GM19372 (cell line): ENCODE results near the gene FAM114A2.

Experiments
- ATAC-seq: cut with Tn5 transposase; IDR thresholded peaks from one replicate; pipeline ENCODE4 v1.9.1; 2021; ENCODE audit warnings: mild to moderate bottlenecking, low read depth, moderate library complexity; ENCODE audit not compliant: unreplicated experiment

The FAM114A2 gene

GRCh38 chr5:153991168-153991567, 47.5 kb downstream of the FAM114A2 start:
- ATAC-seq, result no peak

- no peak for ATAC-seq
Measured at GRCh38 chr5:153988510-153988909, 50.2 kb downstream of the FAM114A2 start.

GRCh38 chr5:153987301-153987700, 51.4 kb downstream of the FAM114A2 start:
- no peak for ATAC-seq

- no peak for ATAC-seq
Measured at GRCh38 chr5:153985498-153985897, 53.2 kb downstream of the FAM114A2 start.

- no peak for ATAC-seq
Measured at GRCh38 chr5:153983885-153984284, 54.8 kb downstream of the FAM114A2 start.

GRCh38 chr5:153981905-153982605, 56.7 kb downstream of the FAM114A2 start:
- no peak for ATAC-seq

- no peak for ATAC-seq
Measured at GRCh38 chr5:153979028-153979783, 59.5 kb downstream of the FAM114A2 start.

GRCh38 chr5:153974813-153975163, 63.9 kb downstream of the FAM114A2 start:
- peak; percentile 16 for ATAC-seq

GRCh38 chr5:153974131-153974812, 64.4 kb downstream of the FAM114A2 start:
- ATAC-seq, result peak; percentile 51

- no peak for ATAC-seq
Measured at GRCh38 chr5:153972240-153972639, 66.5 kb downstream of the FAM114A2 start.

- ATAC-seq, result no peak
Measured at GRCh38 chr5:153970496-153970895, 68.2 kb downstream of the FAM114A2 start.

- no peak for ATAC-seq
Measured at GRCh38 chr5:153969563-153969895, 69.2 kb downstream of the FAM114A2 start.

- ATAC-seq, result no peak
Measured at GRCh38 chr5:153968761-153969562, 69.7 kb downstream of the FAM114A2 start.

GRCh38 chr5:153964880-153965645, 73.6 kb downstream of the FAM114A2 start:
- ATAC-seq, result peak; percentile 80

- no peak for ATAC-seq
Measured at GRCh38 chr5:153964191-153964879, 74.4 kb downstream of the FAM114A2 start.

- no peak for ATAC-seq
Measured at GRCh38 chr5:153960269-153961215, 78.2 kb downstream of the FAM114A2 start.

- no peak for ATAC-seq
Measured at GRCh38 chr5:153959134-153959957, 79.4 kb downstream of the FAM114A2 start.

GRCh38 chr5:153957205-153957604, 81.5 kb downstream of the FAM114A2 start:
- no peak for ATAC-seq
